ENCODE data around the gene KCNG2. TPM values are rescaled to one million over a fixed set of nuclear protein-coding genes. Genes with fewer than 3 reads are reported as not detected.

KCNG2 gene
- total RNA-seq, 1 donor = not detected

DNA sequence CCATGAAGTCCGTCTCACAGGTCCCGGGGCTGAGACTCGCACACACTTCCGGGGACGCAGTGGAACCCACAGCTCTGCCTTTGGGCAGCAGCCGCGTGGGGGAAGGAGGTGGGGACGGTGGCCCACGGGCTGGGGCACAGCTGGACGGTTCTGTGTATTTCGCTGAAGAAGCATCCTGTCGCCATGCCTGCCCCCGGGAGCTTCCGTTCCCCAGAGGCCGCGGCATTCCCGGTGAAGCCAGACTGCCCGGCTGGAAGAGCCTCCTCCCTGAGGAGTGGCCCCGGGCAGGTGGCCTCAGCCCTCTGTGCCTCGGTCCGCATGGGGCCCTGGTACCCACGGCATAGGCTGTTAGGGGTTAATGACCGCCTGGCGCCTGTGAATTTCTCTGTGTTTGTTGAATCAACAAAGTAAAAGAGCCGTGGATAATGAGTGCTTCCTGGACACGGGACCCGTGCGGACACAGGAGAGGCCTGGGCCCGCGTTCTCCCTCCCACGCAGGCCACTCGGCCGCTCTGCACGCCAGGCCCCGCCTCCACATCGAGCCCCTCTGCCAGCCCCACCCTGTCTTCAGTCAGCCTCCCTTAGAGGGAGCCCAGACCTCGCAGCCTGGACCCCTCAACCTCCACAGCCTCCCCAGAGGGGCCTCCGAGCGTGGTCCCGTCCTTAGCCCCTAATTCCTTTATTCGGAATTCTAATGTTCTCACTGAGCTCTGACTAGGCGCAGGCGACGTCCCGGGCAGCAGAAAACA, 51.0 kb downstream of the KCNG2 start:
- TF ChIP-seq, protein P1, sequence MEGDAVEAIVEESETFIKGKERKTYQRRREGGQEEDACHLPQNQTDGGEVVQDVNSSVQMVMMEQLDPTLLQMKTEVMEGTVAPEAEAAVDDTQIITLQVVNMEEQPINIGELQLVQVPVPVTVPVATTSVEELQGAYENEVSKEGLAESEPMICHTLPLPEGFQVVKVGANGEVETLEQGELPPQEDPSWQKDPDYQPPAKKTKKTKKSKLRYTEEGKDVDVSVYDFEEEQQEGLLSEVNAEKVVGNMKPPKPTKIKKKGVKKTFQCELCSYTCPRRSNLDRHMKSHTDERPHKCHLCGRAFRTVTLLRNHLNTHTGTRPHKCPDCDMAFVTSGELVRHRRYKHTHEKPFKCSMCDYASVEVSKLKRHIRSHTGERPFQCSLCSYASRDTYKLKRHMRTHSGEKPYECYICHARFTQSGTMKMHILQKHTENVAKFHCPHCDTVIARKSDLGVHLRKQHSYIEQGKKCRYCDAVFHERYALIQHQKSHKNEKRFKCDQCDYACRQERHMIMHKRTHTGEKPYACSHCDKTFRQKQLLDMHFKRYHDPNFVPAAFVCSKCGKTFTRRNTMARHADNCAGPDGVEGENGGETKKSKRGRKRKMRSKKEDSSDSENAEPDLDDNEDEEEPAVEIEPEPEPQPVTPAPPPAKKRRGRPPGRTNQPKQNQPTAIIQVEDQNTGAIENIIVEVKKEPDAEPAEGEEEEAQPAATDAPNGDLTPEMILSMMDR (IDR thresholded peaks at IDR 0.05; ENCODE audit: insufficient read depth, low read length) = no peak
- no peak for DNase-seq (ENCODE audit: low read depth)
- no peak overlapping the region for H3K4me3 ChIP-seq (ENCODE audit: low read depth, low read length)

DNA sequence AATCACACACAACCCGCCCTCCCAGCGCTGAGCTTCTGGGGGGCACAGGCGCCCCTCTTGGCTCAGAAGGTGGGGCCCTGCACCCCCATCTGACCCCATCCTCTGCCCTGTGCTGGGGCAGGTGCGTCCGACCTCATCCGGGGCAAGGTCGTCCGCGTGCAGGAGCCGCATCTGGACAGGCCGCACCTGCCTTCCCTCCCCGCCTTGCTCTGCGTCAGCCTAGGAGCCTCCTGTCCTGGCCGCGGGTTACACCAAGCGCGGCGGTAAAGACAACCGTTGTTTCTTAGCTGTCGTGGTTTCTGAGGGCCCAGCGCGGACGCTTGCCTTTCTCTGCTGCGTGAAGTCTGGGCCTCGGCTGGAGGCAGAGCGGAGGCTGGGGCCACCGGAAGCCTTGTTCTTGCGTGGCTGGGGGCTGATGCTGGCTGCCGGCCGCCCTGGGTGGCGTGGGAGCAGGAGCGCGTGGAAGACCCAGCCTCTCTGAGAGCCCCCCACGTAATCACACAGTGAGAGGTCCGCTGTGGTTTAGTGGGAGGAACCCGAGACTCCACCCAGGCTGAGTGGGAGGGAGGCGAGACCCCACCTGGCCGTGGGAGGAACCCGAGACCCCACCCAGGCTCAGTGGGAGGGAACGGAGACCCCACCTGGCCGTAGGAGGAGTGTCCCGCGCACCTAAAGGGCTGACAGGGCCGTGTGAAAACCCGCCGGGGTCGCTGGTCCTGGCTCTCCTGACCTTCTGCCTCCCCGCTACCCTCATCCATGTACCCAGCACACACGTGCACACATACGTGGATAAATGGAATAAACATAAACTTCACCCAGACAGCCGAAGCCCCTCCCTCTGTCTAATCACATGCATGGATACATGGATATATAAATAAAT, 51.8 kb downstream of the KCNG2 start:
- H3K4me3 ChIP-seq (ENCODE audit: low read depth, low read length) = no peak overlapping the region
- TF ChIP-seq, protein P1 (IDR thresholded peaks at IDR 0.05; ENCODE audit: insufficient read depth, low read length) = no peak
- DNase-seq (ENCODE audit: low read depth) = no peak

DNA sequence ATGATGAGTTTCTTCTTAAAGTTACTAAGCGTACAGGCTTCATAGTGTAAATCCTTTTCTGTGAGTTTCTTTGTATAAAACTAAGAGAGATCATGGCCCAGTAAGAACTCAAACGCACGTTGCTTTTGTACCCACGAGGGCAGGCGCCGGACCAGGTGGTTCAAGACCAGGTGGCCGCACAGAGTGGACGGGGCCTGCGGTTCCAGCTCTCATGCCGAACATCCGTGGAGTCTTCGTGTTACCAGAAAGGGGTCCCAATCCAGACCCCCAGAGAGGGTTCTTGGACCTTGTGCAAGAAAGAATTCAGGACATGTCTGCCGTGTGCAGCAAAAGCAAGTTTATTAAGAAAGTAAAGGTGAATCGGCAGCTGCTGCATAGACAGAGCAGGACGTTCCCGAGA, 53.0 kb downstream of the KCNG2 start:
- DNase-seq (ENCODE audit: low read depth) = no peak
- no peak overlapping the region for H3K4me3 ChIP-seq (ENCODE audit: low read depth, low read length)
- TF ChIP-seq, protein P1 (IDR thresholded peaks at IDR 0.05; ENCODE audit: insufficient read depth, low read length) = no peak

DNA sequence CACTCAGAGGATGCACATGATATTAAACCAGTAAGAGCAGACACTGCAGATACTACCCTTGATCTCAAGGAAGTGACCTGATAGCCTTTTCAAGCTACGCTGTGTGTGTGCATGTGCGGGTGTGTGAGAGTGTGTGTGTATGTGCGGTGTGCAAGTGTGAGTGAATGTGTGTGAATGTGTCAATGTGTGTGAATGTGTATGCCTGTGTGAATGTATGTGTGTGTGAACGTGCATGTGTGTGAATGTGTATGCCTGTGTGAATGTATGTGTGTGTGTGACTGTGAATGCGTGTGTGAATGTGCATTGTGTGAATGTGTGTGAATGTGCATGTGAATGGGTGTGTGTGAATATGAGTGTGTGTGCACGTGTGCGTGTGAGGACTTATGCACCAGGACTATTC, 53.8 kb downstream of the KCNG2 start:
- TF ChIP-seq, protein P1 (IDR thresholded peaks at IDR 0.05; ENCODE audit: insufficient read depth, low read length) = no peak
- no peak for DNase-seq (ENCODE audit: low read depth)
- H3K4me3 ChIP-seq (ENCODE audit: low read depth, low read length) = no peak overlapping the region

DNA sequence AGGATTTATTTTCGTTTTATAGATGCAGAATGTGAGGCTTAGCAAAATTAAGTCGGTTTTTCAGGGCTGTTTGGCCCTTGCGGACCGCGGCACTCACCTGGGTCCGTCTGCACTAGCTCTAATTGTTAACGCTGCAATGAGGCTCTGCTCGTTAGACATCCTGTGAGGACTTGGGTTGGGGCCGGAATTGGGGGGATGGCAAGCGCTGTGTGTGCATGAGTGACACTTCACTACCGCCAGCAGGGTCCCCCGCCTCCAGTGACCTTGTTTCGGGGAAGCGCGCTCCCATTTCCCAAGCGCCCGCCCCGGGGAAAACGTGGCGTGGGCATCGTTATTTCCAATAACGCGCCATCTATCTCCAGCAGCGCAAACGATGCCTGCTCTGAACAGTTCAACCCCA, 54.2 kb downstream of the KCNG2 start:
- TF ChIP-seq, protein P1 (IDR thresholded peaks at IDR 0.05; ENCODE audit: insufficient read depth, low read length) = no peak
- DNase-seq (ENCODE audit: low read depth) = no peak
- no peak overlapping the region for H3K4me3 ChIP-seq (ENCODE audit: low read depth, low read length)

DNA sequence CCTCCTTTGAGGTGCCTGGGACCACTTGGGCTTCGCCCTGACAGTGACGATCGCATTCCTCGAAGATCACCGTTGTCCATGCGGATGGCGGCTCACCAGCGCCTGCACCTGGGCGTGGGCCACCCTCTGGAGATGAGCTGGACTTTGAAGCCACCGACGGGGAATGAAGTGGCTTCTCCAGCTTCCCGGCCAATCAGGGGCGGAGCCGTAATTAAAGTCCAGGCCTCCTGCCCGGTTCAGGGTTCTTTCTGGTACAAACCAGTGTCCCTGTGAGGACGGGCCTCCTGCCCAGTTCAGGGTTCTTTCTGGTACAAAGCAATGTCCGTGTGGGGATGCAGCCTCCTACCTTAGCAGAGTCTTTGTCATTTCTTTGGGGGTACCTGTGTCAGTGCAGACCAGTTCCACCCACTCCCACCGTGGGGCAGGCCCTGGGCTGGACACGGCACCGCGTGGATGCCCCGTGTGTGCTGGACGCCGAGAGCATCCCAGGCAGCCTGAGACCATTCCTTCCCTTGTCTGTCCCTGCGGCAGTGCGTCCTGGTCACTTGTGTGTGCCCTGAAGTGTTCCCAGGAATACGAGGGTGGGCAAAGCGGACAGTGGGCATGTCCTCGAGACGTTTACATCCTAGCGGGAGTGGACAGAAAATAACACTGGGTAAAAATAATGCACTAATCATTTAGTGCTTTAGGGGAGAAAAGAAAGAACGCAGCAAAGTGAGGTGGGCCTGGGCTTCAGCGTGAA, 55.0 kb downstream of the KCNG2 start:
- DNase-seq (ENCODE audit: low read depth) = no peak
- no peak overlapping the region for H3K4me3 ChIP-seq (ENCODE audit: low read depth, low read length)
- TF ChIP-seq, protein P1 (IDR thresholded peaks at IDR 0.05; ENCODE audit: insufficient read depth, low read length) = no peak
